HCT116 (cell line): ENCODE measurements around the gene HNRNPU.

Experiments
- CTCF ChIP-seq, 3 experiments: fragments of 200-600 bp in 1 of 3; sonication (generic) in 1 of 3; IDR thresholded peaks in 2 of 3; conservative IDR thresholded peaks in 1 of 3; 2 replicates each; pipeline ENCODE4 v1.5.1; 2012 to 2017; ENCODE audit warnings: low read depth in 2 of 3, low read length in 2 of 3, antibody characterized with exemption in 1 of 3, borderline replicate concordance in 1 of 3, control low read depth in 1 of 3, mild to moderate bottlenecking in 1 of 3, mixed read lengths in 1 of 3, mixed run types in 1 of 3, moderate library complexity in 1 of 3; ENCODE audit not compliant: insufficient read depth in 1 of 3
- EGR1 ChIP-seq: IDR thresholded peaks from 2 replicates; pipeline ENCODE4 v1.6.1; 2012; ENCODE audit warnings: low read depth
- EZH2phosphoT487 ChIP-seq: fragments of 200-600 bp; IDR thresholded peaks from 2 replicates; pipeline ENCODE4 v1.6.1; 2018; ENCODE audit warnings: antibody characterized with exemption, borderline replicate concordance
- FOSL1 ChIP-seq: IDR thresholded peaks from 2 replicates; pipeline ENCODE4 v1.6.1; 2012; ENCODE audit warnings: low read depth
- JUND ChIP-seq: IDR thresholded peaks from 2 replicates; pipeline ENCODE4 v1.6.1; 2012
- POLR2A ChIP-seq: IDR thresholded peaks from 2 replicates; pipeline ENCODE4 v1.7.0; 2011; ENCODE audit warnings: borderline replicate concordance; ENCODE audit not compliant: insufficient read depth, insufficient read length; ENCODE audit errors: extremely low read depth
- POLR2AphosphoS5 ChIP-seq: IDR thresholded peaks from 2 replicates; pipeline ENCODE4 v1.6.1; 2011; ENCODE audit warnings: mild to moderate bottlenecking, low read depth, low read length, moderate library complexity
- RAD21 ChIP-seq: IDR thresholded peaks from 2 replicates; pipeline ENCODE4 v1.6.1; 2012; ENCODE audit warnings: low read depth, mild to moderate bottlenecking
- REST ChIP-seq: IDR thresholded peaks from 2 replicates; pipeline ENCODE4 v1.6.1; 2012; ENCODE audit warnings: low read depth
- SP1 ChIP-seq: IDR thresholded peaks from 2 replicates; pipeline ENCODE4 v1.6.1; 2012; ENCODE audit warnings: low read depth

DNA sequence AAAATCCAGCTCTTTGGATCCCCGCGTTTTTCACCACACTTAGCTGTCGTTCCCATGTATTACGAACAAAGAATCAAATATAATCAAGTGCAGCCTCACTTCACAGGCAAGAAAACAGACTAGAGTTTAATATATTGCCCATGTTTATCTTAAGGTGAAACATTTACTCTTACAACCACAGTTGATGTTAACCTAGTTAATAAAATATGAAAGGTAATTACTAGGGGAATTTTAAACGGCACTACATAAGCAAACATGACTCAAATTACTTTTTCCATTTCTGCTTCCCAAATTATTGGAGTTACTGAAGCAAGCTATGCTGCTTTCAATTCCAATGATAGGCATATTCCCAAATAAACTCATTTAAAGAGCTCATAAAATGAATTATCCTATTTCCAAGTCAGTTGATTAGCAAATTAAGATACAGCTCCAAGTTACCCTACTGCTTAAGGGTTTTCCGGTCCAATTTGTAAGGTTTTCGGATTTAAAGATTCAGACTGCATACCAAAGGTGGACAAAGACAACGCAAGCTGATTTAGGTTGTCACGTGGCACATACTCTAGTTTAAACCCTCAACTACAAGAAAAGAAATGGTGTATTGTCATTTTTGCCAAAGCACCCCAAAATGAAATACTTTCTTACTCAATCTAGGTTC is 22.9 kb downstream of the HNRNPU start:
- TF ChIP-seq EZH2phosphoT487 (no peak), EGR1 (no peak), CTCF (IDR thresholded peaks at IDR 0.05 in 2 of 3, conservative IDR thresholded peaks at IDR 0.05 in 1 of 3; ENCODE audit: borderline replicate concordance in 1 of 3, insufficient read depth in 1 of 3, low read depth in 2 of 3, low read length in 2 of 3) (no peak), POLR2A (no peak), POLR2AphosphoS5 (no peak; the same call in 1 of the 2 replicates), RAD21 (no peak), SP1 (no peak), JUND (no peak), REST (no peak), FOSL1 (no peak)
